C4-2B (cell line): Measurements from ENCODE around the gene MAP4K3.

Source experiments
- ZFX ChIP-seq: fragments of 450-650 bp; IDR thresholded peaks from 2 replicates; pipeline ENCODE4 v1.6.1; 2017
- TF ChIP-seq, protein P1 (sequence below): fragments of 450-650 bp; conservative IDR thresholded peaks from 2 replicates; pipeline ENCODE4 v1.5.1; 2017; ENCODE audit warnings: mild to moderate bottlenecking

DNA sequence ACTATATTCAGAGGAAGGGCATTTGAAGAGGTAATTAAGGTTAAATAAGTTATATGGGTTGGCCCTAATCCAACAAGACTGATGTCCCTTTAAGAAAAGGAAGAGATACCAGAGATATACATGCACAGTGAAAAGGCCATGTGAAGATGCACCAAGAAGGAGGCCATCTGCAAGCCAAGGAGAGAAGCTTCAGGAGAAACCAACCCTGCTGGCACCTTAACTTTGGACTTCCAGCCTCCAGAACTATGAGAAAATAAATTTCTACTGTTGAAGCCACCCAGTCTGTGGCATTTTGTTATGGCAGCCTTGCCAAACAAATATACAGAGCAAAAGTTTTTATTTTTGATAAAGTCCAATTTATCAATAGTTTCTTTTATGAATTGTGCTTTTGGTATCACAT is 51.0 kb downstream of the MAP4K3 start:
- TF ChIP-seq, protein P1, sequence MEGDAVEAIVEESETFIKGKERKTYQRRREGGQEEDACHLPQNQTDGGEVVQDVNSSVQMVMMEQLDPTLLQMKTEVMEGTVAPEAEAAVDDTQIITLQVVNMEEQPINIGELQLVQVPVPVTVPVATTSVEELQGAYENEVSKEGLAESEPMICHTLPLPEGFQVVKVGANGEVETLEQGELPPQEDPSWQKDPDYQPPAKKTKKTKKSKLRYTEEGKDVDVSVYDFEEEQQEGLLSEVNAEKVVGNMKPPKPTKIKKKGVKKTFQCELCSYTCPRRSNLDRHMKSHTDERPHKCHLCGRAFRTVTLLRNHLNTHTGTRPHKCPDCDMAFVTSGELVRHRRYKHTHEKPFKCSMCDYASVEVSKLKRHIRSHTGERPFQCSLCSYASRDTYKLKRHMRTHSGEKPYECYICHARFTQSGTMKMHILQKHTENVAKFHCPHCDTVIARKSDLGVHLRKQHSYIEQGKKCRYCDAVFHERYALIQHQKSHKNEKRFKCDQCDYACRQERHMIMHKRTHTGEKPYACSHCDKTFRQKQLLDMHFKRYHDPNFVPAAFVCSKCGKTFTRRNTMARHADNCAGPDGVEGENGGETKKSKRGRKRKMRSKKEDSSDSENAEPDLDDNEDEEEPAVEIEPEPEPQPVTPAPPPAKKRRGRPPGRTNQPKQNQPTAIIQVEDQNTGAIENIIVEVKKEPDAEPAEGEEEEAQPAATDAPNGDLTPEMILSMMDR, result no peak
- no peak for TF ChIP-seq ZFX
